Measurements from ENCODE around the gene FAM229A. TPM values are rescaled to one million over a fixed set of nuclear protein-coding genes. Genes with fewer than 3 reads are reported as not detected.

FAM229A gene
- total and polyA plus RNA-seq, 2 of the 8 experiments (the other 6 are each of a cell fraction or from before 2014, with no cell fraction given): 4.1 to 4.2 TPM

GRCh38 chr1:32398401-32398800 is 36.1 kb upstream of the FAM229A start:
- ChIA-PET CTCF (ENCODE audit: partially characterized antibody) (interaction anchor here (1.1 to 4.9 kb wide), 4 partner anchors 213 to 375 kb away, joined by 3 to 24 read pairs (median 6); no protein-coding TSS in a partner anchor), POLR2A (ENCODE audit: partially characterized antibody) (interaction anchor here (1.8 kb wide), 1 partner anchor 255 kb away, joined by 3 read pairs; no protein-coding TSS in a partner anchor)
- no peak overlapping the region for H2BK20ac ChIP-seq (ENCODE audit: low read length)
- H3K23me2 ChIP-seq (ENCODE audit: low read depth, low read length): peaks cover 4% of the 10 kb centered on the region; the same call in 1 of the 2 replicates
- H3K27ac ChIP-seq (ENCODE audit: low read depth, low read length): no peak overlapping the region
- H2BK12ac ChIP-seq (ENCODE audit: low read depth, low read length): no peak overlapping the region
- no peak overlapping the region for H3K56ac ChIP-seq (replicated peaks; ENCODE audit: insufficient read length, low read depth, low read length)
- H2BK5ac ChIP-seq (ENCODE audit: low read depth, low read length): no peak overlapping the region
- DNase-seq (ENCODE audit: low read depth in 1 of 2, low spot score in 2 of 2): no peak
- peaks cover 0 to 4% of the 10 kb centered on the region in 2 experiments; a peak in 3 of 4 replicates for H3K79me2 ChIP-seq (ENCODE audit: control insufficient read depth in 1 of 2, insufficient read depth in 2 of 2, low read length in 2 of 2)
- no peaks in the 10 kb centered on the region for H3K27me3 ChIP-seq (replicated peaks in 1 of 4; ENCODE audit: control insufficient read depth in 3 of 4, extremely low read depth in 1 of 4, insufficient read depth in 3 of 4, low read length in 3 of 4)
- H3K9me3 ChIP-seq (ENCODE audit: insufficient read depth in 2 of 2, low read depth in 1 of 2, low read length in 1 of 2): no peaks in the 10 kb centered on the region
- no peaks in the 10 kb centered on the region; the same call in 1 of the 2 replicates for H3K79me1 ChIP-seq (ENCODE audit: low read depth, low read length)
- no peak overlapping the region for H3K4me3 ChIP-seq (ENCODE audit: extremely low read depth in 1 of 4, insufficient read depth in 2 of 4, low read depth in 3 of 4, low read length in 4 of 4)
- no peaks in the 10 kb centered on the region for H4K20me1 ChIP-seq (replicated peaks in 1 of 2; ENCODE audit: control insufficient read depth in 1 of 2, insufficient read depth in 2 of 2, low read length in 2 of 2)
- no peak overlapping the region for H4K91ac ChIP-seq (replicated peaks; ENCODE audit: insufficient read length, low read length)
- no peak overlapping the region for H3K14ac ChIP-seq (ENCODE audit: insufficient read length)
- H3K4me2 ChIP-seq (ENCODE audit: insufficient read depth in 1 of 2, low read depth in 2 of 2, low read length in 2 of 2): no peak overlapping the region
- H2AFZ ChIP-seq (ENCODE audit: low read length): no peak overlapping the region
- H4K8ac ChIP-seq (ENCODE audit: extremely low read depth, insufficient read depth, low read length): no peak overlapping the region
- no peak overlapping the region for H3K18ac ChIP-seq (ENCODE audit: extremely low read depth, low read length)
- WGBS, 2 experiments (ENCODE audit: extremely low coverage in 1 of 2, insufficient coverage in 1 of 2, insufficient read length in 1 of 2, insufficient replicate concordance in 2 of 2, low coverage in 1 of 2, low lambda C conversion rate in 2 of 2, missing lambda C conversion rate in 1 of 2): 80% methylated on average over 2 of the region's 2 CpGs; no CpG with 5 or more reads in 1 of the 2 experiments
- H2BK120ac ChIP-seq (replicated peaks; ENCODE audit: low read depth, low read length): no peak overlapping the region
- H3K36me3 ChIP-seq (ENCODE audit: control insufficient read depth in 2 of 4, insufficient read depth in 4 of 4, low read length in 3 of 4): no peaks in the 10 kb centered on the region
- no peak overlapping the region for H4K5ac ChIP-seq (ENCODE audit: insufficient read length, low read depth, low read length)
- no peak overlapping the region for H3K9ac ChIP-seq (replicated peaks in 1 of 4; ENCODE audit: extremely low read depth in 1 of 4, low read depth in 3 of 4, low read length in 3 of 4)
- no peak overlapping the region for H3K4ac ChIP-seq (replicated peaks; ENCODE audit: insufficient read length, low read depth, low read length)
- no peak overlapping the region for H2AK5ac ChIP-seq (ENCODE audit: low read depth, low read length)
- H2BK15ac ChIP-seq (ENCODE audit: low read length): no peak overlapping the region
- peaks cover 0 to 3% (median 1%) of the 10 kb centered on the region in 4 experiments; a peak in 4 of 7 replicates for H3K4me1 ChIP-seq (replicated peaks in 1 of 4; ENCODE audit: control insufficient read depth in 3 of 4, insufficient read depth in 4 of 4, low read length in 3 of 4)
- no peak overlapping the region for H3K23ac ChIP-seq (ENCODE audit: insufficient read length)
- no peak for FAIRE-seq
- TF ChIP-seq RFX5 (IDR thresholded peaks at IDR 0.05; ENCODE audit: borderline replicate concordance, low read depth, low read length) (no peak), HDAC2 (IDR thresholded peaks at IDR 0.05; ENCODE audit: borderline replicate concordance in 1 of 2, low read depth in 2 of 2, low read length in 2 of 2) (no peak), CEBPB (IDR thresholded peaks at IDR 0.05; ENCODE audit: low read depth, low read length) (no peak), TCF12 (IDR thresholded peaks at IDR 0.05; ENCODE audit: low read depth, low read length) (no peak), EGR1 (IDR thresholded peaks at IDR 0.05; ENCODE audit: borderline replicate concordance, low read depth, low read length) (no peak), POU5F1 (IDR thresholded peaks at IDR 0.05; ENCODE audit: low read depth, low read length) (no peak), EP300 (IDR thresholded peaks at IDR 0.05; ENCODE audit: borderline replicate concordance in 1 of 2, low read depth in 2 of 2, low read length in 2 of 2) (no peak), FOSL1 (IDR thresholded peaks at IDR 0.05; ENCODE audit: insufficient read depth, low read depth, low read length) (no peak), GTF2F1 (IDR thresholded peaks at IDR 0.05; ENCODE audit: borderline replicate concordance, low read depth, low read length) (no peak), KDM4A (IDR thresholded peaks at IDR 0.05; ENCODE audit: low read depth, low read length, severe bottlenecking) (no peak)
- TF ChIP-seq, protein P1, sequence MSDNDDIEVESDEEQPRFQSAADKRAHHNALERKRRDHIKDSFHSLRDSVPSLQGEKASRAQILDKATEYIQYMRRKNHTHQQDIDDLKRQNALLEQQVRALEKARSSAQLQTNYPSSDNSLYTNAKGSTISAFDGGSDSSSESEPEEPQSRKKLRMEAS (IDR thresholded peaks at IDR 0.05): no peak
- TF ChIP-seq, protein P2, sequence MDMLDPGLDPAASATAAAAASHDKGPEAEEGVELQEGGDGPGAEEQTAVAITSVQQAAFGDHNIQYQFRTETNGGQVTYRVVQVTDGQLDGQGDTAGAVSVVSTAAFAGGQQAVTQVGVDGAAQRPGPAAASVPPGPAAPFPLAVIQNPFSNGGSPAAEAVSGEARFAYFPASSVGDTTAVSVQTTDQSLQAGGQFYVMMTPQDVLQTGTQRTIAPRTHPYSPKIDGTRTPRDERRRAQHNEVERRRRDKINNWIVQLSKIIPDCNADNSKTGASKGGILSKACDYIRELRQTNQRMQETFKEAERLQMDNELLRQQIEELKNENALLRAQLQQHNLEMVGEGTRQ (IDR thresholded peaks at IDR 0.05; ENCODE audit: low read length): no peak
